ENCODE data around the gene SERF2. TPM values are rescaled to one million over a fixed set of nuclear protein-coding genes. Genes with fewer than 3 reads are reported as not detected.
"Not testable (repeated sequence)": the region's sequence is repeated elsewhere in the genome, so short reads cannot be mapped to it uniquely, and the experiment has no call there.

The SERF2 gene
- total RNA-seq, 1 donor from 2014 or later, result 340 TPM

DNA sequence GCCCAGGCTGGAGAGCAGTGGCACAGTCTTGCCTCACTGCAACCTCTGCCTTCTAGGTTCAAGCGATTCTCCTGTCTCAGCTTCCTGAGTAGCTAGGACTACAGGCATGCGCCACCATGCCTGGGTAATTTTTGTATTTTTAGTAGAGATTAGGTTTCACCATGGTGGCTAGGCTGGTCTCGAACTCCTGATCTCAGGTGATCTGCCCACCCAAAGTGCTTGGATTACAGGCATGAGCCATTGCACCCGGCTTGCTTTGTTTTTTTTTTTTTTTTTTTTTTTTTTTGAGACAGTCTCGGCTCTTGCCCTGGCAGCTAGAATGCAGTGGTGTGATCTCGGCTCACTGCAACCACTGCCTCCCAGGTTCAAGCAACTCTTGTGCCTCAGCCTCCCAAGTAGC lies 40.4 kb downstream of the SERF2 start:
- H3K4me3 ChIP-seq (ENCODE audit: low read depth, low read length); FAIRE-seq; H3K36me3 ChIP-seq (ENCODE audit: control insufficient read depth, insufficient read depth, low read length); H3K27me3 ChIP-seq (ENCODE audit: control insufficient read depth, insufficient read depth, low read length); DNase-seq (ENCODE audit: low read depth): not testable (repeated sequence)

DNA sequence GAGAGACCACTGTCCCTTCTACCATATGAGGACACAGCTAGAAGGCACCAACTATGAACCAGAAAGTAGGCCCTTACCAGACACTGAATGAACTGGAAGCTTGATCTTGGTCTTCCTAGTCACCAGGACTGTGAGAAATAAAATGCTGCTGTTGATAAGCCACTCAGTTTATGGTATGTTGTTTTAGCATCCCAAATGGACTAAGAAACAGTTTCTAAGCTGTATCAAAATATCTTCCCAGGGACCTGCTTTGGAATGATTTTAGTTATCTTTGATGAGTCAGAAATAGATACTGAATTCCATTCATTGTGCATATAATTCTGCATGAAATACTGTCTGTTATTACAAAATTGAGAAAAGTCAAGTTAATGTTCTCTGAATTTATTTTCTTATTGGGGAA lies 53.3 kb downstream of the SERF2 start:
- no peak for TF ChIP-seq CTCF (IDR thresholded peaks at IDR 0.05; ENCODE audit: insufficient read depth, low read length, severe bottlenecking)
- H3K27me3 ChIP-seq (ENCODE audit: control insufficient read depth, insufficient read depth, low read length), result no peaks in the 10 kb centered on the region
- H3K4me3 ChIP-seq (ENCODE audit: low read depth, low read length), result no peak overlapping the region
- FAIRE-seq, result no peak
- no peak for DNase-seq (ENCODE audit: low read depth)
- peaks cover under 1% of the 10 kb centered on the region for H3K36me3 ChIP-seq (ENCODE audit: control insufficient read depth, insufficient read depth, low read length)

Other genes with a start within 250 kb of the SERF2 start
- 46.1 and 85.3 TPM in 2 replicates for gene PPIP5K1, start 202.1 kb upstream of the SERF2 start, total RNA-seq
- gene CKMT1B, start 198.3 kb upstream of the SERF2 start, total RNA-seq, result 19.0 and 43.7 TPM in 2 replicates
- gene STRC, start 173.5 kb upstream of the SERF2 start, total RNA-seq, result 0.38 and 0.53 TPM in 2 replicates
- gene CATSPER2, start 143.5 kb upstream of the SERF2 start, total RNA-seq, result 4.7 TPM in 2 replicates
- 15.3 and 38.8 TPM in 2 replicates for gene CKMT1A, start 98.5 kb upstream of the SERF2 start, total RNA-seq
- gene PDIA3, start 45.9 kb upstream of the SERF2 start, total RNA-seq, result 115 and 130 TPM in 2 replicates
- 20.2 and 23.2 TPM in 2 replicates for gene ELL3, start 15.4 kb upstream of the SERF2 start, total RNA-seq
- 0.13 TPM in 1 of 2 replicates, not detected in the other for gene SERINC4, start 7.9 kb downstream of the SERF2 start, total RNA-seq
- 6.8 and 9.0 TPM in 2 replicates for gene HYPK, start 8.3 kb downstream of the SERF2 start, total RNA-seq
- gene MFAP1, start 32.4 kb downstream of the SERF2 start, total RNA-seq, result 20.8 and 30.3 TPM in 2 replicates
- gene WDR76, start 34.7 kb downstream of the SERF2 start, total RNA-seq, result 1.2 and 2.1 TPM in 2 replicates

Data from bronchial epithelial cell (primary cell).